Upper lobe of right lung (tissue), 1 donor: Measurements from ENCODE around the gene TMEM60. TPM values are rescaled to one million over a fixed set of nuclear protein-coding genes. Genes with fewer than 3 reads are reported as not detected.

Source experiments
- ATAC-seq: fragments of 200-7000 bp; cut with Tn5 transposase; one replicate; pipeline ENCODE4 v1.9.1; 2020; ENCODE audit warnings: mild to moderate bottlenecking, moderate library complexity
- DNase-seq: peaks from one replicate; pipeline ENCODE4 v3.0.0-alpha.2; 2020
- H3K27ac ChIP-seq: fragments of 200-600 bp; one replicate; pipeline ENCODE4 v1.8.0; 2022
- H3K27me3 ChIP-seq: fragments of 200-600 bp; one replicate; pipeline ENCODE4 v1.8.0; 2022; ENCODE audit warnings: mild to moderate bottlenecking
- H3K36me3 ChIP-seq: fragments of 200-600 bp; one replicate; pipeline ENCODE4 v1.8.0; 2022
- H3K4me1 ChIP-seq: fragments of 200-600 bp; one replicate; pipeline ENCODE4 v1.8.0; 2022
- H3K4me3 ChIP-seq: fragments of 200-600 bp; one replicate; pipeline ENCODE4 v1.8.0; 2022; ENCODE audit warnings: mild to moderate bottlenecking
- H3K9me3 ChIP-seq: fragments of 200-600 bp; one replicate; pipeline ENCODE4 v1.8.0; 2022
- intact Hi-C: fragments of 100-400 bp; cut with DNase I; formaldehyde crosslinking; loops from one replicate; pipeline ENCODE4 v1.11.0; 2022
- total RNA-seq: library from RNA; stranded (reverse); fragmentation: NEBNext Ultra II Directional; extraction: Animal tissue kit (Norgen Biotek cat#: 25700); gene quantifications from one replicate; pipeline ENCODE4 v1.2.1, GENCODE V29; 2021
- TF ChIP-seq, protein P1 (sequence below): fragments of 200-600 bp; IDR thresholded peaks from one replicate; pipeline ENCODE4 v1.8.0; 2022; ENCODE audit warnings: antibody characterized with exemption
- donor health status: DM: no; HTN: yes; CAD: no; lungs with severe emphysema.

The TMEM60 gene
- total RNA-seq, 1 donor from 2014 or later = 22.8 TPM

DNA sequence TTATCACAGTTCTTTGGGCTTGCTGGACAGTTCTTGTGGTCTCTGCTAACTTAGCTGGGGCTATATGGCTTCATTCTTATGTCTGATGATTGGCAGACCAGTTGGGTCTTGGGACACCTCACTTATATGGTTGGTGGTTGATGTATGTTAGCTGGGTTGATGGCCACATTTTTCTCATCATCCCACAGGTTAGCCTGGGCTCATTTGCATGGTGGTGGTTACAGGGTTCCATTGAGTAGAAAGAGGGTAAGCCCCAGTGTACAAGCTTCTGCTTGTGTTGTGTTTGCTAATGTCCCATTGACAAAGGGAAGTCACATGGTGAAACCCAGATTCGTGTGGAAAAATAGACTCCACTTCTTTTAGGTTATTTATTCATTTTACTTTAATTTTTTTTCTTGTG, 40.6 kb downstream of the TMEM60 start:
- H3K9me3 ChIP-seq = no peaks in the 10 kb centered on the region
- ATAC-seq = peak; percentile 52

DNA sequence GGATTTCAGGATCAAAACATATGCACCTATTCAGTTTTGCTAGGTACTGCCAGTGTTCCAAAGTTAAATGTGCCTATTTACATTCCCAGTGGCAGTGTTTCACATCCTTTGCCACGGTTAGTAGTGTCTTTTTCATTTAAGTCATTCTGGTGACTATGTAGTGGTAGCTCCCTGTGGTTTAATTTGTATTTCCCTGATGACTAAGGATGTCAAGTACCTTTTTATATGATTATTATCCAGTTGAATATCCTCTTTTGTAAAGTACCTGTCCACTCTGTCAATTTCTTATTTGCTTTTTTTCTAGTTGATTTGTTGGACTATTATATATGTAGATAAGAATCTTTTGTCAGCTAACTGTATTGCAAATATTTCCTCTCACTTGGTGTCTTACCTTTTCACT, 45.1 kb downstream of the TMEM60 start:
- no peak overlapping the region for H3K27ac ChIP-seq
- intact Hi-C loops = loop anchor here (10.0 kb wide), 1 partner anchor 88 kb away; no protein-coding TSS in a partner anchor
- H3K4me1 ChIP-seq = peaks cover 17% of the 10 kb centered on the region
- no peak overlapping the region for H3K4me3 ChIP-seq
- TF ChIP-seq, protein P1, sequence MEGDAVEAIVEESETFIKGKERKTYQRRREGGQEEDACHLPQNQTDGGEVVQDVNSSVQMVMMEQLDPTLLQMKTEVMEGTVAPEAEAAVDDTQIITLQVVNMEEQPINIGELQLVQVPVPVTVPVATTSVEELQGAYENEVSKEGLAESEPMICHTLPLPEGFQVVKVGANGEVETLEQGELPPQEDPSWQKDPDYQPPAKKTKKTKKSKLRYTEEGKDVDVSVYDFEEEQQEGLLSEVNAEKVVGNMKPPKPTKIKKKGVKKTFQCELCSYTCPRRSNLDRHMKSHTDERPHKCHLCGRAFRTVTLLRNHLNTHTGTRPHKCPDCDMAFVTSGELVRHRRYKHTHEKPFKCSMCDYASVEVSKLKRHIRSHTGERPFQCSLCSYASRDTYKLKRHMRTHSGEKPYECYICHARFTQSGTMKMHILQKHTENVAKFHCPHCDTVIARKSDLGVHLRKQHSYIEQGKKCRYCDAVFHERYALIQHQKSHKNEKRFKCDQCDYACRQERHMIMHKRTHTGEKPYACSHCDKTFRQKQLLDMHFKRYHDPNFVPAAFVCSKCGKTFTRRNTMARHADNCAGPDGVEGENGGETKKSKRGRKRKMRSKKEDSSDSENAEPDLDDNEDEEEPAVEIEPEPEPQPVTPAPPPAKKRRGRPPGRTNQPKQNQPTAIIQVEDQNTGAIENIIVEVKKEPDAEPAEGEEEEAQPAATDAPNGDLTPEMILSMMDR = no peak
- peaks cover 10% of the 10 kb centered on the region for H3K36me3 ChIP-seq
- DNase-seq (no peak), ATAC-seq (no peak)
- no peaks in the 10 kb centered on the region for H3K9me3 ChIP-seq
- no peaks in the 10 kb centered on the region for H3K27me3 ChIP-seq

More for the DNA sequence above, 40.6 kb downstream of the TMEM60 start:
- no peaks in the 10 kb centered on the region for H3K36me3 ChIP-seq
- DNase-seq = no peak
- TF ChIP-seq, protein P1 = no peak
- no peak overlapping the region for H3K27ac ChIP-seq
- no peaks in the 10 kb centered on the region for H3K27me3 ChIP-seq
- peaks cover 15% of the 10 kb centered on the region for H3K4me1 ChIP-seq
- intact Hi-C loops = loop anchor here (10.0 kb wide), 1 partner anchor 93 kb away; no protein-coding TSS in a partner anchor
- H3K4me3 ChIP-seq = no peak overlapping the region

DNA sequence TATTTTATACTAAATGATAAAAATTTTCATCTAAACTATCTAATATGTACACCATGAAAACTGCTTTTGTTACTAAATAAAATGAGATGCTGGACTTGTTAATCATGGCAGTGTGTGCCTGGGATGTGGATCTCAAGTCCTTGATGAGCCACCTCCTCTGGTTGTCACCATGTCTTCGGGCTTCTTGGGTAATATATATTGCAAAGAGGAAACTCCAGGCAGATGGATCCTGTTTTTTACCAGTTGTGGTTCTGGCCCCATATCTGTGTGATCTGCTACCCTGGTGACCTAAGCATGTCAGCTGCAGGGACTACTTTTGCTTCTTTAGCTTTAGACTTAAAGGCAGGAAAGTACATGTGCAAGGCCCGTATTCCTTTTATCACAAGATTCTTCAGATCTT, 46.2 kb downstream of the TMEM60 start:
- Histone ChIP-seq H3K4me3 (no peak overlapping the region), H3K27ac (no peak overlapping the region), H3K27me3 (no peaks in the 10 kb centered on the region), H3K4me1 (peaks cover 17% of the 10 kb centered on the region), H3K36me3 (peaks cover 10% of the 10 kb centered on the region), H3K9me3 (no peaks in the 10 kb centered on the region)
- intact Hi-C loops = loop anchor here (10.0 kb wide), 1 partner anchor 87 kb away; no protein-coding TSS in a partner anchor
- DNase-seq (no peak), ATAC-seq (peak; percentile 91)
- TF ChIP-seq, protein P1 = no peak

DNA sequence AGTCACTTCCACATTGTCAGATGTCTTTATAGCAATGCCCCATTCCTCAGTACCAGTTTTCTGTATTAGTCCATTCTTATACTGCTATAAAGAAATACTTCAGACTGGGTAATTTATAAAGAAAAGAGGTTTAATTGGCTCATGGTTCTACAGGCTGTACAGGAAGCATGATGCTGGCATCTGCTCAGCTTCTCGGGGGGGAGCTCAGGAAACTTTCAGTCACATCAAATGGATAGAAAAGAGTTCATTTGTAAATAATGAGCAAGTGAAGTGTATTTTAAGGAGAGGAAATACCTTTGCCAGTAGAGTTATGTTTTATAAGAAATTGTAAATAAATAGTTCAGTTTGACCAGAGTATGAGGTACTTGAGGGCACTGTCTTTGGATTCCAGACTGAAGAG, 50.5 kb downstream of the TMEM60 start:
- H3K9me3 ChIP-seq = no peaks in the 10 kb centered on the region
- intact Hi-C loops = no loop called here
- H3K27me3 ChIP-seq = no peaks in the 10 kb centered on the region
- H3K4me3 ChIP-seq = no peak overlapping the region
- H3K27ac ChIP-seq = peak overlapping the region; percentile 21
- no peak for DNase-seq
- peaks cover 12% of the 10 kb centered on the region for H3K4me1 ChIP-seq
- H3K36me3 ChIP-seq = peaks cover 10% of the 10 kb centered on the region
- no peak for ATAC-seq
- TF ChIP-seq, protein P1 = no peak

DNA sequence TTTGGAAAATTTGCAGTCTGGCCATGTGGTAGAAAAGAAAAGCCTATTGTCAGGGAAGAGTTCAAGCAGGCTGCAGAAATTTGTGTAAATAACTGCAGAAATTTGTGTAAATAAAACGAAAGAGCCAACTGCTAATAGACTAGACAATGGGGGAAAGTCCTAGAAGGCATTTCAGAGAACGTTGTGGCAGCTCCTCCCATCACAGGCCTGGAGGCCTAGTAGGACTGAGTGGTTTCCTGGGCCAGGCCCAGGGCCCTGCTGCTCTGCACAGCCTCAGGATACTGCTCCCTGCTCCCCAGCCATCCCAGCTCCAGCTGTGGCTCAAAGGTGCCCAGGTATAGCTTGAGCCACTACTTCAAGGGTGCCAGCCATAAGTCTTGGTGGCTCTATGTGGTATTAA, 51.1 kb downstream of the TMEM60 start:
- H3K4me1 ChIP-seq = peaks cover 7% of the 10 kb centered on the region
- intact Hi-C loops = no loop called here
- ATAC-seq = no peak
- DNase-seq = peak; percentile 39
- TF ChIP-seq, protein P1 = no peak
- H3K9me3 ChIP-seq = no peaks in the 10 kb centered on the region
- H3K27me3 ChIP-seq = no peaks in the 10 kb centered on the region
- peaks cover 10% of the 10 kb centered on the region for H3K36me3 ChIP-seq
- H3K4me3 ChIP-seq = no peak overlapping the region
- peak overlapping the region; percentile 21 for H3K27ac ChIP-seq

DNA sequence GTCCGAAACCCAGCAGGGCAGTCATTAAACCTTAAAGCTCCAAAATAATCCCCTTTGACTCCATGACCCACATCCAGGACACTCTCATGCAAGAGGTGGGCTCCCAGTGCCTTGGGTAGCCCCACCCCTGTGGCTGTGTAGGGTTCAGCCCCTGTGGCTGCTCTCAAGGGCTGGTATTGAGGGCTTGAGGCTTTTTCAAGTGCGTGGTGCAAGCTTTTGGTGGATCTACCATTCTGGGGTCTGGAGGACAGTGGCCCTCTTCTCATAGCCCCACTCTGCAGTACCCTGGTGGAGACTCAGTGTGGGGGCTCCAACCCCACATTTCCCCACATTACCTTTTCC, 51.4 kb downstream of the TMEM60 start:
- Histone ChIP-seq H3K27ac (no peak overlapping the region), H3K4me1 (peaks cover 3% of the 10 kb centered on the region), H3K4me3 (no peak overlapping the region), H3K27me3 (no peaks in the 10 kb centered on the region), H3K36me3 (peaks cover 10% of the 10 kb centered on the region), H3K9me3 (no peaks in the 10 kb centered on the region)
- TF ChIP-seq, protein P1 = no peak
- ATAC-seq (no peak), DNase-seq (no peak)
- intact Hi-C loops = no loop called here
